ENCODE data around the gene RPS6KL1.

RPS6KL1 gene

GRCh38 chr14:74952697-74953484 lies 29.8 kb upstream of the RPS6KL1 start:
- no peak for DNase-seq (ENCODE audit: low read depth in 2 of 2, low spot score in 1 of 2)

- DNase-seq (ENCODE audit: low read depth in 2 of 2, low spot score in 1 of 2), result no peak
Observed at GRCh38 chr14:74952180-74952665, 29.2 kb upstream of the RPS6KL1 start.

- DNase-seq (ENCODE audit: low read depth in 2 of 2, low spot score in 1 of 2), result no peak
Observed at GRCh38 chr14:74951443-74952179, 28.6 kb upstream of the RPS6KL1 start.

GRCh38 chr14:74950795-74951442 lies 27.9 kb upstream of the RPS6KL1 start:
- no peak for DNase-seq (ENCODE audit: low read depth in 2 of 2, low spot score in 1 of 2)

- DNase-seq (ENCODE audit: low read depth in 2 of 2, low spot score in 1 of 2), result no peak
Observed at GRCh38 chr14:74949859-74950573, 27.0 kb upstream of the RPS6KL1 start.

GRCh38 chr14:74949191-74949601 lies 26.1 kb upstream of the RPS6KL1 start:
- no peak for DNase-seq (ENCODE audit: low read depth in 2 of 2, low spot score in 1 of 2)

GRCh38 chr14:74948228-74949175 lies 25.4 kb upstream of the RPS6KL1 start:
- DNase-seq (ENCODE audit: low read depth in 2 of 2, low spot score in 1 of 2), result no peak

- DNase-seq (ENCODE audit: low read depth in 2 of 2, low spot score in 1 of 2), result no peak
Observed at GRCh38 chr14:74947353-74948227, 24.5 kb upstream of the RPS6KL1 start.

- DNase-seq (ENCODE audit: low read depth in 2 of 2, low spot score in 1 of 2), result no peak
Observed at GRCh38 chr14:74946659-74947281, 23.7 kb upstream of the RPS6KL1 start.

GRCh38 chr14:74945852-74946658 lies 23.0 kb upstream of the RPS6KL1 start:
- DNase-seq (ENCODE audit: low read depth in 2 of 2, low spot score in 1 of 2), result peak; percentile 35 to 47

- no peak for DNase-seq (ENCODE audit: low read depth in 2 of 2, low spot score in 1 of 2)
Observed at GRCh38 chr14:74945261-74945851, 22.3 kb upstream of the RPS6KL1 start.

- no peak for DNase-seq (ENCODE audit: low read depth in 2 of 2, low spot score in 1 of 2)
Observed at GRCh38 chr14:74942608-74943007, 19.5 kb upstream of the RPS6KL1 start.

- DNase-seq (ENCODE audit: low read depth in 2 of 2, low spot score in 1 of 2), result no peak
Observed at GRCh38 chr14:74942181-74942580, 19.1 kb upstream of the RPS6KL1 start.

- peak; percentile 31 to 38 for DNase-seq (ENCODE audit: low read depth in 2 of 2, low spot score in 1 of 2)
Observed at GRCh38 chr14:74941676-74942097, 18.6 kb upstream of the RPS6KL1 start.

GRCh38 chr14:74940956-74941565 lies 18.0 kb upstream of the RPS6KL1 start:
- DNase-seq (ENCODE audit: low read depth in 2 of 2, low spot score in 1 of 2), result no peak

- no peak for DNase-seq (ENCODE audit: low read depth in 2 of 2, low spot score in 1 of 2)
Observed at GRCh38 chr14:74938531-74939495, 15.8 kb upstream of the RPS6KL1 start.
